ENCODE results near the gene FBXO10. TPM values are rescaled to one million over a fixed set of nuclear protein-coding genes. Genes with fewer than 3 reads are reported as not detected.

Gene FBXO10
- total RNA-seq, 2 experiments from 2014 or later = 3.6 to 3.9 TPM

GRCh38 chr9:37464426-37465248, 111.5 kb downstream of the FBXO10 start:
- POLR2A ChIA-PET = interaction anchor here (0.5 to 3.2 kb wide), 8 partner anchors 8 to 344 kb away, joined by 3 to 23 read pairs (median 4); partner anchors contain the start of genes GRHPR, POLR1E and ZCCHC7
- no peaks in the 10 kb centered on the region for H3K27me3 Mint-ChIP-seq
- H3K36me3 Mint-ChIP-seq = peaks cover 6% of the 10 kb centered on the region
- H3K9me3 Mint-ChIP-seq = no peaks in the 10 kb centered on the region
- intact Hi-C loops (cut with micrococcal nuclease) = loop anchor here (1.0 to 5.0 kb wide), 8 partner anchors 21 to 439 kb away; partner anchors contain the start of genes GRHPR, POLR1E, TOMM5 and ZCCHC7
- H3K4me3 Mint-ChIP-seq = peak overlapping the region; percentile 97
- CTCF ChIA-PET = interaction anchor here (1.9 kb wide), 2 partner anchors 17 to 53 kb away, joined by 6 read pairs; no protein-coding TSS in a partner anchor
- peak; percentile 76 for DNase-seq
- H3K27ac Mint-ChIP-seq = peak overlapping the region; percentile 95
- H3K4me1 Mint-ChIP-seq (ENCODE audit: low read depth) = peaks cover 29% of the 10 kb centered on the region

DNA sequence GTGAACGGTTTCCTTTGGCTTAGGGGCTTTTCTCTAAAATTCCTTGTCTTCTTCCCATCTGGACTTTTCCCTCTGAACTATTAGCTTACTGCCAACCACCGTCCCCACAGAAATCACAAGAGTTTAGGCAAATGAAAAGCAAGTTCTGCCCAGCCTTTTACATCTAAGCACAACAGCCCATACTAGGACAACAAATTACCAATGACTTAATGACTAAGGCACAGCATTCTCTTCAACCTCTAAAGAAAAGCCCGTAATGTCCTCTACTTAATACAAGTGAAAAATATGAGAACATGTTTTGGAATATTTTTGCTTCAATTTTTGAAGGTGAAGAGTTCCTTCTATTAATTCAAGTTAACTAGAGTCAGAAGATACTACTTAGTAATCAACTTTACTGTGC, 112.2 kb downstream of the FBXO10 start:
- ChIA-PET POLR2A (interaction anchor here (0.5 to 3.2 kb wide), 5 partner anchors 22 to 344 kb away, joined by 3 to 23 read pairs (median 4); partner anchors contain the start of genes GRHPR, POLR1E and ZCCHC7), CTCF (no interaction called here)
- intact Hi-C loops (cut with micrococcal nuclease) = no loop called here

More for the DNA sequence above, 112.2 kb downstream of the FBXO10 start:
- Mint-ChIP-seq H3K9me3 (no peaks in the 10 kb centered on the region), H3K4me1 (ENCODE audit: low read depth) (peaks cover 29% of the 10 kb centered on the region), H3K4me3 (peak overlapping the region; percentile 97), H3K36me3 (peaks cover 6% of the 10 kb centered on the region), H3K27ac (peak overlapping the region; percentile 95), H3K27me3 (no peaks in the 10 kb centered on the region)
- no peak for DNase-seq

Other genes with a start within 250 kb of the FBXO10 start
- gene GRHPR, start 153.7 kb downstream of the FBXO10 start, total RNA-seq = 10 to 100 TPM; 84.1 to 85.0 TPM
- gene ZBTB5, start 110.9 kb downstream of the FBXO10 start, total RNA-seq = 1 to 10 TPM; 8.3 to 9.3 TPM
- 10 to 100 TPM; 56.7 to 58.0 TPM for gene POLR1E, start 90.4 kb downstream of the FBXO10 start, total RNA-seq
- 100 to 1,000 TPM; 146 to 147 TPM for gene TOMM5, start 16.2 kb upstream of the FBXO10 start, total RNA-seq
- not detected for gene FRMPD1, start 74.6 kb upstream of the FBXO10 start, total RNA-seq
- 10 to 100 TPM in 1 of 2 experiments, 1 to 10 TPM in 1; 8.7 to 11.5 TPM for gene TRMT10B, start 177.4 kb upstream of the FBXO10 start, total RNA-seq
- 10 to 100 TPM; 97.5 to 97.9 TPM for gene EXOSC3, start 208.7 kb upstream of the FBXO10 start, total RNA-seq
- gene DCAF10, start 224.4 kb upstream of the FBXO10 start, total RNA-seq = 10 to 100 TPM; 13.8 to 17.2 TPM